ENCODE measurements around the gene RASAL2.
"Not testable (repeated sequence)": the region's sequence is repeated elsewhere in the genome, so short reads cannot be mapped to it uniquely, and the experiment has no call there.

The RASAL2 gene

GRCh38 chr1:178120520-178121052, 26.7 kb downstream of the RASAL2 start:
- not testable (repeated sequence) for DNase-seq

DNA sequence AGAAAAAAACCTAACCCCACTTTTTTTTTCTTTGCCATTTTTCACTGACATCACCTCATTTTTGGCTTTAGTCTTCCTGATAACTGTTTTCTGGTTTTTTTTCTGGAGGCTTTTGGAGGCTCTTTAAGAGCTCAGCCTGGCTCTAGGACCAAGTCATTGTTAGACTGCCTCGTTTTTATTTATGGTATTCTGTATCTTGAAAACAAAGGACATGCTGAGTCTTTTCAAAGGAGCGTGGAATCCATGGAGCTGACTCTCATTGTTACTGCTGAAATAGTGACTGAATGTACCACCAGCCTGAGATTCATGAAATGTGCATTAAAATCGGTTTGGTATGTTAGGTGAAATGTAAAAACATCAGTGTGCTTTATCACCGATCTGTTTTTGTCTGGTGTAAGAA, 28.0 kb downstream of the RASAL2 start:
- DNase-seq = no peak

GRCh38 chr1:178122283-178122682, 28.4 kb downstream of the RASAL2 start:
- DNase-seq = no peak

DNA sequence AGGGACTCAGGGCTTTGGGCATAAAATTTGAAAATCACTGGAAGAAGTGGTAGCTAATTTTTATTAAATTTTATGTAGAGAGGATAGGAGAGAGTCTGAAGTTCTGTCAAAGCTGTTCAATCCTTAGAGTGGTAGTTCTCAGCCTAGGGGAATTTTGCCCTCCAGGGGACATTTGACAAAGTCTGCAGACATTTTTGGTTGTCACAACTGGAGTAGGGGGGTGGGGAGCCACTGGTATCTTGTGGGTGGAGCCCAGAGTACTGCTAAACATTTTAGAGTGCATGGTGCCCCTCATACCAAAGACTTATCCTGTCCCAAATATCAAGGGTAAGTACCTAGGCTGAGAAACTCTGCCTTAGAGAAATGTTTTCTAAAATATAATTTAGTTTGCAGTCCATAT, 30.2 kb downstream of the RASAL2 start:
- DNase-seq = no peak

GRCh38 chr1:178126261-178126660, 32.4 kb downstream of the RASAL2 start:
- no peak for DNase-seq

DNA sequence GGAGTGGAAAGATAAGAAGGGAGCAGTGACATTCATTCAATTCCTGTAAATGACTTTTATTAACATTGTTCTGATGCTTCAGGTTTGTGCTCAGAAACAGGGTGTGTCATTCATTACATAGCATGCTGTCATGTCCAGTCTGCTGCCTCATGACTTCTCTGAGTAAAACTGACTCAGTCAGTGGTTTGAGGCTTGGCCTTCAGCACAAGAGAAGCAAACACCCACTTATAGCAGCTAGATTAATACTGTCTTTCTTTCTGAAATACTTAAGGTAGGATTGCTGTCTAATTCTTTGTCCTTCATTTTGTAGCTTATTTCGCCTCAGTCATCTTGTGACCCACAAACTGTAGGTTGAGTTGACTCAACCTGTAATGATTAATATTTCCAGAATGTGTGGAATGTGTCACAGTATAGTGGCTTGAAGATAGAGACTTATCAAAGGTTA, 32.9 kb downstream of the RASAL2 start:
- DNase-seq = no peak

- DNase-seq = no peak
Observed at GRCh38 chr1:178127482-178128191, 33.7 kb downstream of the RASAL2 start.

GRCh38 chr1:178133239-178133989, 39.5 kb downstream of the RASAL2 start:
- DNase-seq = no peak

DNA sequence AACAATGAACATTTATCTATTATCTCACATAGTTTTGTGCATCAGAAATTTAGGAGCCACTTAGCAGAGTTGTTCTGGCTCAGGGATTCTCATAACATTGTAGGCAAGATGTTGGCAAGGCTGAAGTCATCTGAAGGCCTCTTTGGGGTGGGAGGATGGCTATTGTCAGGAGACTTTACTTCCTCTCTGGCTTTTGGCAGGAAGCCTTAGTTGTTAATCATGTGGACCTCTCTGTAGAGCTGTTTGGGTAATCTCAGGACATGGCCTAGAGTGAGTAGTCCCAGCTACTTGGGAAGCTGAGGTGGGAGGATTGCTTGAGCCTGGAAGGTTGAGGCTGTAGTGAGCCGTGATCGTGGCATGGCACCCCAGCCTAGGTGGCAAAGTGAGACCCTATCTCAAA, 40.2 kb downstream of the RASAL2 start:
- no peak for DNase-seq

GRCh38 chr1:178137238-178137637, 43.3 kb downstream of the RASAL2 start:
- no peak for DNase-seq

GRCh38 chr1:178142806-178143205, 48.9 kb downstream of the RASAL2 start:
- no peak for DNase-seq

- DNase-seq = no peak
Observed at GRCh38 chr1:178143730-178144690, 50.1 kb downstream of the RASAL2 start.

GRCh38 chr1:178145605-178146004, 51.7 kb downstream of the RASAL2 start:
- no peak for DNase-seq

DNA sequence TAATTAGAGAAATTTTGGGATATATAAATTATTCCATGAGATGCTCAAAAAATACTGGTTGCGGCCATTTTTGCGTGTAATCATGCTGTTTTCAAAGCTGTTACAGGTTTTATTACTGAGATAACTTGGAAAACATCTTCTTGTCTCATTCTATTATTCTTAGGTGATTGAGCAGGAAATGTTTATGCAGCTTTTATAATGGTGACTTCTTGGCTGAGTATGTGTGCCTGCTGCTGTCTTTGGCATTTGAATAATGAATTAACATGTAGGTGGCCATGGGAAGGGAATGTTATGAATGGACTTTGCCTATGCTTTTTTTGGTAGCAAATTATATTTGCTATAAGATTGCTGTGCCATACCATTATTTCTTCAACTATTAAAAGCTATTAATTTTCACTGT, 52.5 kb downstream of the RASAL2 start:
- no peak for DNase-seq

GRCh38 chr1:178150610-178151009, 56.7 kb downstream of the RASAL2 start:
- DNase-seq = no peak

DNA sequence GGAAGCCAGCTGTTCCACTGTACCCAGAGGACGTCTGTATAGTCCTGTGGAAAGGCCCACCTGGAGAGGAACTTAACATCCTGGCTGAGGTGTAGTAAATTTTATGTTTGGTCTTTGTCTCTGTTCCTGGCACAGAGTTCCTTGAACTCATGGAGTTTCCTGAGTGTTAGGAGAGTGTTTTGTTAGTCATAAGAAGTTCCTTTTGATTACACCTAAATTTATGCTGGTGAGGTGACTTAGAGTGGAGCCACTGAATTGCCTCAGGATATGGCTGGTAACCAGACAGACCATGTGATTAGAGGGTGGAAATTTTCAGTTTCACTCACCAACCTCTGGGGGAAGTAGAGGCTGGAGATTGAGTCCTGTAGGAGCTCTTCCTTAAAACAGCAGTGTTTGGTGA, 57.9 kb downstream of the RASAL2 start:
- no peak for DNase-seq

DNA sequence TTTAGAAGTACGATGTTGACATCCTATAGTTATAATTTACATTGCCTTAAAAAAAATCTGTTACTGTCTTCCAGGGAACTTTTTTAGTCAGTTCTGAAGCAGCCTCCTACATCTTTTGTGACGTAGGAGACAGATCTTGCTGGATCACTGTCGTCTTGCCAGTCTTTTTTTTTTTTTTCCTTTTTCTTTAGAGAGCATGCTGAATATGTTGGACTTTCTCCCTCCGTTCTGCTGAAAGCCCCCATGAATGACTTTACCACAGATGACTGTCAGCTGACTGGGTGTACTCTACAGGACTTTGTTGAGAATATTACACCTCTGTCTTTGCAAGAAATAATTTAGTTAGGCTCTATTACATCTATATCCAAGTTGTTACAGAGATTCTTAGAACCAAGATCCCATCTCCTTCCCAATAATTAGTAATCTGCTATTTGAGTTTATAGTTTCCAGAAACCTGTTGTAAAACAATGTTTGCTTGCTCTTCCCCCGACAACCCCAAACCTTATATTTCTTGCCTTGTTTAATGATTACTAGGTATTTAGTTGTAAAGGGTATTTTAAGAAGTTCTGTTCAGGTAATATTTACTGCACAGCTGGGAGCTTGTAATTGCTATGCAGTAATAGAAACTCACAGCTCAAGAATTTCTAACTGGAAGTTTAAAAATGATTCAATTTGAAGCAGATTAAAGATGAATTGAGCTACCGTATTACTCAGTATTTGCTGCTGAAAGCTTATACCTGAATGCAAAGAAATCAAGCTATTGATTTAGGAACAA, 61.8 kb downstream of the RASAL2 start:
- DNase-seq = no peak

- DNase-seq = no peak
Observed at GRCh38 chr1:178160736-178161475, 67.0 kb downstream of the RASAL2 start.

DNA sequence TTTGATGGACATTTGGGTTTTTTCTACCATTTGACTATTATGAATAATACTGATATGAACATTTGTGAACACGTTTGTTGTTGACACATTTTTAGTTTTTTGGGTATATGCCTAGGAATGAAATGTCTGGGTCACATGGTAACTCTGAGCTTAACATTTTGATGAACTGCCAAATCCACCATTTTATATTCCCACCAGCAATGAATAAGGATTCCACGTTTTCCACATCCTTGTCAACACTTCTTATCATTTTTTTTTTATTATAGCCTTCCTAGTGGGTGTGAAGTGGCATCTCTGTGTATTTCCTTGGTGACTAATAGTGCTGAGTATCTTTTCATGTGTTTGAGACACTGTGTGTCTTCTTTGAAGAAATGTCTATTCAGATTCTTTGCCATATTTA, 67.6 kb downstream of the RASAL2 start:
- DNase-seq = no peak

GRCh38 chr1:178165196-178165595, 71.3 kb downstream of the RASAL2 start:
- DNase-seq = no peak

- no peak for DNase-seq
Observed at GRCh38 chr1:178166429-178167024, 72.6 kb downstream of the RASAL2 start.

Measured in GOT3 (cell line).